Measurements from ENCODE around the gene MCTP2.

DNA sequence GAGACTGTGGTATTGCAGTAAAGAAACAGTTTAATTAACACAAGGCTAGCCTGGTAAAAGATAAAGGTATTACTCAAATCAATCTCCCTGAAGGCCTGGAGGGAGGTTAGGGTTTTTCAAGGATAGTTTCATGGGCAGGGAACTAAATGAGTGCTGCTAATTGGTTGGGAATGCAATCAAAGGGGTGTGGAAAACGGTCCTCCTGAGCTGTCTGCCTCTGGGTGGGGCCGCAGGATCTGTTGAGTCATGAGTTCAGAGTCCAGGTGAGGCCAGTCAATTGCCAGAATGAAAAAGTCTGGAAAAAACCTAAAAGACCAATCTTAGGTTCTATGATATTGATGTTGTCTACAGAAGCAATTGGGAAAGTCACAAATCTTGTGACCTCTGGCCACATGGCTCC, 293.2 kb downstream of the MCTP2 start:
- no peak for TF ChIP-seq SUZ12 (IDR thresholded peaks at IDR 0.05; ENCODE audit: extremely low read depth, insufficient read depth, insufficient read length)
- no peak for TF ChIP-seq YY1 (IDR thresholded peaks at IDR 0.05; ENCODE audit: insufficient read depth, insufficient read length)
